Panc1 (cell line): ENCODE data around the gene KRT72.

Experiments
- POLR2AphosphoS5 ChIP-seq: IDR thresholded peaks from 2 replicates; pipeline ENCODE4 v1.6.1; 2012; ENCODE audit warnings: mild to moderate bottlenecking, low read depth, low read length, moderate library complexity
- TF ChIP-seq, protein P1 (sequence below): fragments of 450-650 bp; IDR thresholded peaks from 2 replicates; pipeline ENCODE4 v1.5.1; 2017; ENCODE audit warnings: mild to moderate bottlenecking

DNA sequence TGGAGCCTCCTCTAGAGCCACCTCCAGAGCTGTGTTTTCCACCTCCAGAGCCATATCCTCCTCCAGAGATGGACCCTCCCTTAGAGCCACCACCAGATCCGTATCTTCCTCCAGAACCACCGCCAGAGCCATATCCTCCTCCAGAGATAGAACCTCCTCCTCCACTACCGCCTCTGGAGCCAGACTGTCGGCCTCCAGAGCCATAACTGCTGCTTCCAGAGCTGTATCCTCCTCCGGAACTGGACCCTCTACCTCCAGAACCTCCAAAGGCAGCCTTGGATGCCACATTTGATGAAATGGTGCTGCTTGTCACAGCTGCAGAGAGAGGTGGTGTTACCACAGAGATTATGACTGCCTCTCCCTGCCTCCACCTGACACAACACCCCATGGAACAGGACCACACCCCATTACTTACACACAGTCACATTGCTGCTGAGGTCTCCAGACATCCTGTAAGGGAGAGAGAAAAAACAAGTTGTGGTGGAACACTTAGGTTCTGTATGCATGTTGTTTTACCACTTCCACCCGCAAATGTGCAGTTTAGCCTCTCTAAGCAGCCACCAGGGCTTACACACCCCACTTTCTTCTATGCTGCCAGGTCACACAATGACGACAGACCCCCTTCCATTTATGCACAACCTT, 44.0 kb upstream of the KRT72 start:
- no peak for TF ChIP-seq POLR2AphosphoS5
- TF ChIP-seq, protein P1, sequence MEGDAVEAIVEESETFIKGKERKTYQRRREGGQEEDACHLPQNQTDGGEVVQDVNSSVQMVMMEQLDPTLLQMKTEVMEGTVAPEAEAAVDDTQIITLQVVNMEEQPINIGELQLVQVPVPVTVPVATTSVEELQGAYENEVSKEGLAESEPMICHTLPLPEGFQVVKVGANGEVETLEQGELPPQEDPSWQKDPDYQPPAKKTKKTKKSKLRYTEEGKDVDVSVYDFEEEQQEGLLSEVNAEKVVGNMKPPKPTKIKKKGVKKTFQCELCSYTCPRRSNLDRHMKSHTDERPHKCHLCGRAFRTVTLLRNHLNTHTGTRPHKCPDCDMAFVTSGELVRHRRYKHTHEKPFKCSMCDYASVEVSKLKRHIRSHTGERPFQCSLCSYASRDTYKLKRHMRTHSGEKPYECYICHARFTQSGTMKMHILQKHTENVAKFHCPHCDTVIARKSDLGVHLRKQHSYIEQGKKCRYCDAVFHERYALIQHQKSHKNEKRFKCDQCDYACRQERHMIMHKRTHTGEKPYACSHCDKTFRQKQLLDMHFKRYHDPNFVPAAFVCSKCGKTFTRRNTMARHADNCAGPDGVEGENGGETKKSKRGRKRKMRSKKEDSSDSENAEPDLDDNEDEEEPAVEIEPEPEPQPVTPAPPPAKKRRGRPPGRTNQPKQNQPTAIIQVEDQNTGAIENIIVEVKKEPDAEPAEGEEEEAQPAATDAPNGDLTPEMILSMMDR, result no peak
